MCF 10A (cell line): ENCODE measurements around the gene ABCG1. TPM values are rescaled to one million over a fixed set of nuclear protein-coding genes. Genes with fewer than 3 reads are reported as not detected.
"Not testable (repeated sequence)": the region's sequence is repeated elsewhere in the genome, so short reads cannot be mapped to it uniquely, and the experiment has no call there.

Source experiments
- BruUV-seq: library from RNA; stranded (reverse); fragments of 400-500 nt; replicated peaks from 2 replicates; lab custom pipeline; 2021; lab: Mats Ljungman, UMichigan
- CTCF ChIA-PET: fragments of 300-600 bp; sonication (Branson Sonifier 250); formaldehyde crosslinking; extraction: SDS; loops from one replicate; lab custom pipeline; 2021; ENCODE audit warnings: antibody characterized with exemption, inconsistent platforms; lab: Yijun Ruan, JAX
- POLR2A ChIA-PET: fragments of 300-600, 350-650 bp; sonication (Branson Sonifier 250); formaldehyde crosslinking; extraction: SDS; loops from one replicate; lab custom pipeline; 2020; ENCODE audit warnings: antibody characterized with exemption, inconsistent platforms; lab: Yijun Ruan, JAX
- DNase-seq: peaks from one replicate; pipeline ENCODE4 v3.0.0-alpha.2; 2018; ENCODE audit not compliant: unreplicated experiment
- H3K27ac Mint-ChIP-seq: one replicate; pipeline ENCODE4 v1.8.0; 2022; ENCODE audit warnings: mild to moderate bottlenecking, low read depth, mixed read lengths; ENCODE audit not compliant: unreplicated experiment
- H3K27me3 Mint-ChIP-seq: one replicate; pipeline ENCODE4 v1.8.0; 2022; ENCODE audit warnings: mixed read lengths; ENCODE audit not compliant: insufficient read depth, unreplicated experiment
- H3K36me3 Mint-ChIP-seq: one replicate; pipeline ENCODE4 v1.8.0; 2022; ENCODE audit warnings: mild to moderate bottlenecking, moderate library complexity, mixed read lengths; ENCODE audit not compliant: insufficient read depth, unreplicated experiment
- H3K4me1 Mint-ChIP-seq: one replicate; pipeline ENCODE4 v1.8.0; 2022; ENCODE audit warnings: mixed read lengths; ENCODE audit not compliant: insufficient read depth, unreplicated experiment
- H3K4me3 Mint-ChIP-seq: one replicate; pipeline ENCODE4 v1.8.0; 2022; ENCODE audit warnings: mild to moderate bottlenecking, moderate library complexity, mixed read lengths; ENCODE audit not compliant: unreplicated experiment
- H3K9me3 Mint-ChIP-seq: one replicate; pipeline ENCODE4 v1.8.0; 2022; ENCODE audit warnings: mixed read lengths; ENCODE audit not compliant: unreplicated experiment
- intact Hi-C: fragments of 100-400 bp; cut with micrococcal nuclease; formaldehyde crosslinking; loops from 2 replicates; pipeline ENCODE4 v1.14.1; 2022
- total RNA-seq: library from RNA; stranded (reverse); gene quantifications from 2 replicates; pipeline ENCODE4 v1.2.3, GENCODE V29; 2022
- TF ChIP-seq, protein P1 (sequence below): fragments of 200-600 bp; IDR thresholded peaks from one replicate; pipeline ENCODE4 v1.8.0; 2022; ENCODE audit warnings: antibody characterized with exemption, mild to moderate bottlenecking; ENCODE audit not compliant: unreplicated experiment

ABCG1 gene
- total RNA-seq, 1 experiment from 2014 or later: 25.5 TPM

GRCh38 chr21:42289926-42290325 lies 71.0 kb downstream of the ABCG1 start:
- CTCF ChIA-PET: interaction anchor here (0.7 kb wide), 1 partner anchor 125 kb away, joined by 4 read pairs; no protein-coding TSS in a partner anchor
- intact Hi-C loops: no loop called here
- Mint-ChIP-seq H3K4me3 (no peak overlapping the region), H3K4me1 (no peaks in the 10 kb centered on the region), H3K27me3 (no peaks in the 10 kb centered on the region), H3K27ac (no peak overlapping the region), H3K36me3 (peaks cover 4% of the 10 kb centered on the region), H3K9me3 (no peaks in the 10 kb centered on the region)
- TF ChIP-seq, protein P1, sequence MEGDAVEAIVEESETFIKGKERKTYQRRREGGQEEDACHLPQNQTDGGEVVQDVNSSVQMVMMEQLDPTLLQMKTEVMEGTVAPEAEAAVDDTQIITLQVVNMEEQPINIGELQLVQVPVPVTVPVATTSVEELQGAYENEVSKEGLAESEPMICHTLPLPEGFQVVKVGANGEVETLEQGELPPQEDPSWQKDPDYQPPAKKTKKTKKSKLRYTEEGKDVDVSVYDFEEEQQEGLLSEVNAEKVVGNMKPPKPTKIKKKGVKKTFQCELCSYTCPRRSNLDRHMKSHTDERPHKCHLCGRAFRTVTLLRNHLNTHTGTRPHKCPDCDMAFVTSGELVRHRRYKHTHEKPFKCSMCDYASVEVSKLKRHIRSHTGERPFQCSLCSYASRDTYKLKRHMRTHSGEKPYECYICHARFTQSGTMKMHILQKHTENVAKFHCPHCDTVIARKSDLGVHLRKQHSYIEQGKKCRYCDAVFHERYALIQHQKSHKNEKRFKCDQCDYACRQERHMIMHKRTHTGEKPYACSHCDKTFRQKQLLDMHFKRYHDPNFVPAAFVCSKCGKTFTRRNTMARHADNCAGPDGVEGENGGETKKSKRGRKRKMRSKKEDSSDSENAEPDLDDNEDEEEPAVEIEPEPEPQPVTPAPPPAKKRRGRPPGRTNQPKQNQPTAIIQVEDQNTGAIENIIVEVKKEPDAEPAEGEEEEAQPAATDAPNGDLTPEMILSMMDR: no peak
- no peak for DNase-seq
- no TSS peak for BruUV-seq
- POLR2A ChIA-PET: no interaction called here

- Mint-ChIP-seq H3K4me1 (no peaks in the 10 kb centered on the region), H3K36me3 (peaks cover 9% of the 10 kb centered on the region), H3K4me3 (no peak overlapping the region), H3K9me3 (no peaks in the 10 kb centered on the region), H3K27me3 (no peaks in the 10 kb centered on the region), H3K27ac (no peak overlapping the region)
- DNase-seq: no peak
- POLR2A ChIA-PET: interaction anchor here (0.7 kb wide), 1 partner anchor 92 kb away, joined by 3 read pairs; no protein-coding TSS in a partner anchor
- no TSS peak for BruUV-seq
- TF ChIP-seq, protein P1: no peak
- CTCF ChIA-PET: interaction anchor here (0.7 kb wide), 2 partner anchors 20 to 125 kb away, joined by 4 read pairs; no protein-coding TSS in a partner anchor
- intact Hi-C loops: no loop called here
Measured at GRCh38 chr21:42290505-42290904, 71.6 kb downstream of the ABCG1 start.

DNA sequence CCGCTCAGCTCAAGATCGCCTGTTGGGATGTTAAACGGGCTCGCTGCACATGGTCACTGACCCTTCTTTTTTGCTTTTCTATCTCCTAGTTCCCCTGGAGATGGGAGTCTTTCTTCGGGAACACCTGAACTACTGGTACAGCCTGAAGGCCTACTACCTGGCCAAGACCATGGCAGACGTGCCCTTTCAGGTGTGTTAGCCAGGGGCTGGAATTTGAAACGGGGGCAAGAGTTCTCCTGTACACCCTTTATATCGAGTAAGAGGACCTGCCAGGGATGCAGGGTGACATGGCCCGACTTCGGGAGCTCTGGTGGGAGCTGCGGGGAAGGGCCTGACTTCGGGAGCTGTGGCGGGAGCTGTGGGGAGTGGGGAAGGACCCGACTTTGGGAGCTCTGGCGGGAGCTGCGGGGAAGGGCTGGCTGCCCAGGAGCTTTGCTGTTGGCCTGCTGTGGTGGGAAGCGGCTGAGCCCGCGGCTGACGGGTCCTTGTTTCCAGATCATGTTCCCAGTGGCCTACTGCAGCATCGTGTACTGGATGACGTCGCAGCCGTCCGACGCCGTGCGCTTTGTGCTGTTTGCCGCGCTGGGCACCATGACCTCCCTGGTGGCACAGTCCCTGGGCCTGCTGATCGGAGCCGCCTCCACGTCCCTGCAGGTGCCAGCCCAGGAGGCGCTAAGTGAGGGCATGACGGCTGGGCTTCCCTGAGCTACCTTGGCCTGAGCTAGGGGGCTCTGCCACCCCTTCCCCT lies 72.2 kb downstream of the ABCG1 start:
- Mint-ChIP-seq H3K36me3 (peaks cover 16% of the 10 kb centered on the region), H3K27ac (no peak overlapping the region), H3K9me3 (no peaks in the 10 kb centered on the region), H3K4me1 (no peaks in the 10 kb centered on the region), H3K27me3 (no peaks in the 10 kb centered on the region), H3K4me3 (no peak overlapping the region)
- intact Hi-C loops: no loop called here
- ChIA-PET POLR2A (interaction anchor here (0.7 kb wide), 1 partner anchor 92 kb away, joined by 3 read pairs; no protein-coding TSS in a partner anchor), CTCF (interaction anchor here (0.7 to 0.8 kb wide), 2 partner anchors 20 to 127 kb away, joined by 3 to 4 read pairs; no protein-coding TSS in a partner anchor)
- no TSS peak for BruUV-seq
- DNase-seq: no peak
- TF ChIP-seq, protein P1: no peak

- Mint-ChIP-seq H3K27me3 (no peaks in the 10 kb centered on the region), H3K36me3 (peaks cover 16% of the 10 kb centered on the region), H3K9me3 (no peaks in the 10 kb centered on the region), H3K4me3 (no peak overlapping the region), H3K27ac (no peak overlapping the region), H3K4me1 (no peaks in the 10 kb centered on the region)
- no TSS peak for BruUV-seq
- CTCF ChIA-PET: interaction anchor here (0.8 kb wide), 1 partner anchor 128 kb away, joined by 3 read pairs; no protein-coding TSS in a partner anchor
- TF ChIP-seq, protein P1: no peak
- DNase-seq: no peak
- intact Hi-C loops: no loop called here
- POLR2A ChIA-PET: no interaction called here
Measured at GRCh38 chr21:42291751-42292562, 73.0 kb downstream of the ABCG1 start.

- intact Hi-C loops, H3K4me3 Mint-ChIP-seq, H3K4me1 Mint-ChIP-seq, DNase-seq, POLR2A ChIA-PET, H3K9me3 Mint-ChIP-seq, BruUV-seq, H3K27ac Mint-ChIP-seq, CTCF ChIA-PET, H3K27me3 Mint-ChIP-seq: not testable (repeated sequence)
- H3K36me3 Mint-ChIP-seq: peaks cover 16% of the 10 kb centered on the region
Measured at GRCh38 chr21:42292563-42293142, 73.7 kb downstream of the ABCG1 start.
